Astrocyte of the cerebellum (primary cell): Measurements from ENCODE around the gene OGFR.

ENCODE experiments used
- DNase-seq: peaks from one replicate; pipeline ENCODE4 v3.0.0-alpha.2; 2011; ENCODE audit warnings: low read depth
- H3K4me3 ChIP-seq: 2 replicates; pipeline ENCODE4 v1.5.1; 2011; ENCODE audit warnings: mild to moderate bottlenecking, low read depth, low read length, moderate library complexity
- CTCF ChIP-seq: IDR thresholded peaks from 2 replicates; pipeline ENCODE4 v1.5.1; 2012; ENCODE audit warnings: low read length, low read depth, moderate library complexity, mild to moderate bottlenecking; ENCODE audit errors: missing control alignments
- in situ Hi-C: cut with HindIII; loops from 2 replicates; pipeline ENCODE4 v1.10.0; 2017; ENCODE audit warnings: low sequenced_read_pairs

Gene OGFR

GRCh38 chr20:62832212-62832922 lies 27.7 kb downstream of the OGFR start:
- no peak overlapping the region for H3K4me3 ChIP-seq
- TF ChIP-seq CTCF = no peak
- in situ Hi-C loops = no loop called here
- no peak for DNase-seq

- no peak overlapping the region for H3K4me3 ChIP-seq
- in situ Hi-C loops = no loop called here
- DNase-seq = no peak
- TF ChIP-seq CTCF = no peak
Measured at GRCh38 chr20:62832951-62833391, 28.3 kb downstream of the OGFR start.

- H3K4me3 ChIP-seq = no peak overlapping the region
- TF ChIP-seq CTCF = no peak
- in situ Hi-C loops = no loop called here
- DNase-seq = no peak
Measured at GRCh38 chr20:62834967-62835730, 30.5 kb downstream of the OGFR start.

GRCh38 chr20:62835931-62836861 lies 31.6 kb downstream of the OGFR start:
- in situ Hi-C loops = no loop called here

GRCh38 chr20:62836967-62837490 lies 32.4 kb downstream of the OGFR start:
- no peak overlapping the region for H3K4me3 ChIP-seq
- in situ Hi-C loops = no loop called here
- DNase-seq = no peak
- TF ChIP-seq CTCF = no peak

More at GRCh38 chr20:62835931-62836861, 31.6 kb downstream of the OGFR start:
- TF ChIP-seq CTCF = no peak
- DNase-seq = no peak
- no peak overlapping the region for H3K4me3 ChIP-seq

GRCh38 chr20:62837790-62838127 lies 33.1 kb downstream of the OGFR start:
- in situ Hi-C loops = no loop called here
- no peak for DNase-seq
- H3K4me3 ChIP-seq = no peak overlapping the region
- TF ChIP-seq CTCF = no peak
